Measurements from ENCODE around the gene ARHGDIG.
A peak's percentile ranks its signal among the peaks of the same experiment; 100 is the strongest.
"Not testable (repeated sequence)": the region's sequence is repeated elsewhere in the genome, so short reads cannot be mapped to it uniquely, and the experiment has no call there.

Gene ARHGDIG

GRCh38 chr16:264440-264951 lies 15.9 kb upstream of the ARHGDIG start:
- no peak for DNase-seq

GRCh38 chr16:265002-265529 lies 15.3 kb upstream of the ARHGDIG start:
- DNase-seq, result no peak

GRCh38 chr16:265711-266110 lies 14.7 kb upstream of the ARHGDIG start:
- DNase-seq, result peak; percentile 10

GRCh38 chr16:266258-267164 lies 13.9 kb upstream of the ARHGDIG start:
- DNase-seq, result no peak

GRCh38 chr16:267562-267961 lies 12.8 kb upstream of the ARHGDIG start:
- not testable (repeated sequence) for DNase-seq

- DNase-seq, result no peak
Measured at GRCh38 chr16:268141-269053, 12.0 kb upstream of the ARHGDIG start.

- no peak for DNase-seq
Measured at GRCh38 chr16:269061-269796, 11.2 kb upstream of the ARHGDIG start.

- DNase-seq, result no peak
Measured at GRCh38 chr16:270381-271255, 9.8 kb upstream of the ARHGDIG start.

GRCh38 chr16:272633-273546 lies 7.5 kb upstream of the ARHGDIG start:
- no peak for DNase-seq

GRCh38 chr16:273547-274421 lies 6.6 kb upstream of the ARHGDIG start:
- no peak for DNase-seq

- no peak for DNase-seq
Measured at GRCh38 chr16:275041-275641, 5.2 kb upstream of the ARHGDIG start.

GRCh38 chr16:275786-276232 lies 4.6 kb upstream of the ARHGDIG start, which contains the start of gene RGS11:
Gene RGS11 (minus strand): TSS chr16:275944. CDS start chr16:275911, 33 bp downstream.
- DNase-seq, result no peak

GRCh38 chr16:276426-277077 lies 3.8 kb upstream of the ARHGDIG start:
- no peak for DNase-seq

- DNase-seq, result no peak
Measured at GRCh38 chr16:278863-279366, 1.5 kb upstream of the ARHGDIG start.

GRCh38 chr16:279531-279930 lies 860 bp upstream of the ARHGDIG start:
- no peak for DNase-seq

GRCh38 chr16:280005-280460 lies 358 bp upstream of the ARHGDIG start:
- DNase-seq, result no peak

GRCh38 chr16:280991-281659 lies 734 bp downstream of the ARHGDIG start:
- no peak for DNase-seq

All from stimulated activated naive CD4-positive, alpha-beta T cell treated with Interleukin-2 at 50 U/mL for 16 hours (primary cell).